Measurements from ENCODE around the gene KRT38.

Gene KRT38

DNA sequence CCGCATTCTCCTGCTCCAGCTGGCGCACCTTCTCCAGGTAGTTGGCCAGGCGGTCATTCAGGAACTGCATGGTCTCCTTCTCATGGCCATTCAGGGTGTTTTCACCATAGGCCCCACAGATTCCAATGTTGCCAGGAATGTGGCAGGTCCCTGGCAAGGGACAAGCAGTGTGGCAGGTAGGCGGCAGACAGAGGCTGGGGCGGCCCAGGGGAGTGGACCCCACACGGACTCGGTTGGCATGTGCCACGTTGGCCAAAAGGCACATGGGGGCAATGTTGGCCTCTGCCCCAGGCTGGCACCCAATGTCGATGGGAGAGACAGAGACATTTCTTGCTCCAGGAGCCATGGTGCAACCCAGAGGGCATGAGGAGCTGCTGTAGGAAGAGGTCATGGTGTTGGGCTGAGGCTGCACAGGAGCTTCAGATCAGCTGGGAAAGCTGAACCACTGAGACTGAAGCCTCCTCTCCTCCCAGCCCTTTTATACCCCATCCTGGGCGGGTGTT lies at the start of gene KRT38:
TSS of gene KRT38 (minus strand) at position 453 of the 503 bp plus-strand sequence. CDS start at position 391, 62 bp downstream.
- DNase-seq = no peak

DNA sequence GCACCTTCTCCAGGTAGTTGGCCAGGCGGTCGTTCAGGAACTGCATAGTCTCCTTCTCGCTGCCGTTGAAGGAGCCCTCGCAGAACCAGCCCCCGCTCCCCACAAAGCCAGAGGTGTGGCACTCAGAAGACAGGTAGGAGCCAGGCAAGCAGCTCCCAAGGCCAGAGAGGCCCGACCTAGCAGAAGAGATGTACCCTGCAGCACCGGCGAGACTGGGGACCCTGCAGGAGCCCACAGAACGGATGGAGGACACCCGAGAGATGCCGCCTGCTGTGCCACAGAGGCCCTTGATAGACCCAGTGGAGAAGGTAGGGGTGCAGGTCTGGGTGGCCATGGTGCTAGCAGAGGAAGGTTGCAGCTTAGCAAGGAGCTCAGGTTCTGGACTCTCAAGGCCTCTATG lies 48.7 kb upstream of the KRT38 start, which contains the start of gene KRT36:
TSS of gene KRT36 (minus strand) at position 380 of the 400 bp plus-strand sequence. CDS start at position 334, 46 bp downstream.
- no peak for DNase-seq

DNA sequence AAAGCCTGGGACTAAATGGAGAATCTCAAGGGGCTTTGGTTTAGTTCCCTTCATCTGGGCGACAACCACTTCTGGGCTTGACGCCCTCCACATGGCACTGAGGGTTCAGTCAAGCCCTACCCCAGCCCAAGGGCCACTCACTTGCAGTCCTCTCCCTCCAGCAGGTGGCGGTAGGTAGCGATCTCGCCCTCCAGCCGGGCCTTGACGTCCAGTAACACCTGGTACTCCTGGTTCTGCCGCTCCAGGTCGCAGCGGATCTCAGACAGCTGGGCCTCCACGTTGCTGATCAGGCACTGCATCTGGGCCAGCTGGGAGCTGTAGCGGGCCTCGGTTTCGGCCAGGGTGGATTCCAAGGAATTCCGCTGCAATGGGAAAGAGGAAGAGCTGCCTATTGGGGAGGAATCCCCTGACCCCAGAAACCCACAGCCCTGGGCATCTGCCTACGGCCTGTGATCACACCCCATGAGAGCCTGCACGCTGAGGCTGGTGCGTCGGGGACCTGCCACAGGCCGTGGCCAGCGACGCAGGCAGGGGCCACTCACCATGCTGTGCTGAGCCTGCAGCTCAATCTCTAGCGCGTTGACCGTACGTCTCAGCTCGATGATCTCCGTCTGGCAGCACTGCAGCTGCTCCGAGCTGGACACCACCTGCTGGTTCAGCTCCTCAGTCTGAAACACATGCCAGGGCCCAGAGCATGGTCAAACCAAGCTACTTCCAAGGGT lies 46.2 kb upstream of the KRT38 start:
- DNase-seq = peak; percentile 61

DNA sequence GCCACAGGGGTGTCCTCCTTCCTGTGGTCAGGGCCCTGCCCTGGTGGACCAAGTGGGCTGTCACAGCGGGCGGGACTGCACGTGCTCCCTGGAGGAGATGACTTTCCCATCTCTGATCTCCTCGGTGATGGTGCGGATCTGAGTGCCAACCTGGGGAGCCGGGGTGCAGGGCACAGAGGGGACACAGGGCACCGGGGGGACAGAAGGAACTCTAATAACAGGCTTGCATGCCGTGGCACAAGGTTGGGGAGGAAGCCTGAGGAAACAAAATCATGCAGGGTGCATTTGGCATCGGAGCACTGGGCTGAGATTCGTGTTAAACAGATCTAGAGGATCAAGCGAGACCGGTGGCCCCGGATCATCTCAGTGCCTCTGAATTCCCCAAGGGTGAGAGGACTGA lies 45.5 kb upstream of the KRT38 start:
- DNase-seq = no peak

DNA sequence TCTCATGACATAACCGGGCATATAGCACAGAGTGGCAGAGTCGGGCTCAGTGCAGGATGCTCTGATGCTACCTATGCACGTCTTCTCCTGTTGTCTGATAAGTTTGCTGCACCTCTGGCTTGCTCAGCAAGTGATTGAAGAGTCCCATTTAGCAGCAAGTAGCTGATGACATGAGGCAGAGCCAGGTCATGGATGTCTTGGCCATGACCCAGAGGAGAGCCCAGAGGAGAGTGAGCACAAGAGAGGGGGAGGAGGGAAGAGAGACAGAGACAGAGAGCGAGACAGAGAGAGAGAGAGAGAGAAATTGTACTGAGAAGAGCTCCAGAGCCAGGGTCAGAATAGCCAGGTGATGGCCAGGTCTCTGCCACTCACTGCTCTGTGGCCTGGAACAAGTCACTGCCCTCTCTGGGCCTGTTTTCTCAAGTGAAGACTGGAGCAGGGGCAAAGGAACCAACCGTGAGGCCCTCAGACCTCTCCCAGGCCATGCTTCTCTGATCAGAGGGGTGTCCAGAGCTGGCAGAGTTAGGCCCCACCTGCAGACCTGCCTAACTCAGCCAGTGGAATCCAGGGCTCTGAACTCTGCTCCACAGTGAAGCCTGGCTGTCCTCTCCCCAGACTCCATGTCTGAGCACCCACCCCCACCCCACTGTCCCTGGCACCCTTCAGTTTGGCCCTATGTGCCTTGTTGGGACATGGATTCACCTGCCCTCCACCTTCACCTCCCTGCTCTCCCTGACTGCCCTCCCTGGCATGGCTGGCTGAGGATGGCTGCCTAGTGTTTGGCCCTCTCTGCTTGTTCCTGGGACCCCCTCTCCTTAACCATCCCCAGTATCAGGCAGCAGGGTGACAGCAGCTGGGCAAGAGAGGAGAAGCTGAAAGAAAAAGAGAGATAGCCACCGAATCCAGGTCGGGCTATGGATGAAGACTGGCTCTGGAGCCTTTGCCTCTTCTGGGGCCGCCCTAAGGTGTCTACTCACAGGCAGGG lies 44.4 kb upstream of the KRT38 start:
- no peak for DNase-seq

DNA sequence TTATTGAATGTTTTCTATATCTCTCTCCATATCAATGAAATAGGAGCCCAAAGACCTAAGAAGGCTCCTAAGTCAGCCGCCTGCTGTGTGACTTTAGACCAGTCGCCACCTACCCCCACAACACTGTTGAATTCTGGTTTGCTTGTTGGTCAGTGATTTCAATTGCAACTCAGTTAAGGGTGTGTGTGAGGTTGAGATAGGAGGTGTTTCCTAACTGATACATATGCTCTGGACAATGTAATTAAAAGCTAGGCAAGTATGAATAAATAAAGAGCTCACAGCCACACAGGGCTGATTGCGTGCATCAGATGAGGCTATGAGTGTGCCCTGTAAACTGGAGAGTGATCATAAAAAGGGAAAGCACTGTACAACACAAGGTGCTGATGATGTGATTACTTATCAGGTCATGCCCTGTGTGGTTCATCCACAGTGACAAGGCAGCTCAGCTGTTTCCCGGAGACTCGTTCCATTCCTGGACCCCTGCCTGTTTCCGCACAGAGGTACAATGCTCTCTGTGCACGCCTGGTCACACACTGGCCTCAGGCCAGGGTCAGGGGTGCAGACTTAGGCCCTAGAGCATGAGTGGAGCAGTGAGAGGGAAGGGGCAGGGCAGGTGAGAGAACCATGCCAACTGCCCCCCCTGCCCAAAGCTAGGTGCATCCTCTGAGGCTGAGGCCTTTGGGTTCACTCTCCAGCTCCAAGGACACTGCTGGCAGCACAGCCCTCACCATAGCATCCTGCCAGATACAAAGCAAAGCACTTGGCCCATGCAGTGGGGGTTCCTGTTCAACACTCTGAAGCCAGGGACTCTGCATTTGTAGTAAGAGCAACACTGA lies 43.4 kb upstream of the KRT38 start:
- no peak for DNase-seq

DNA sequence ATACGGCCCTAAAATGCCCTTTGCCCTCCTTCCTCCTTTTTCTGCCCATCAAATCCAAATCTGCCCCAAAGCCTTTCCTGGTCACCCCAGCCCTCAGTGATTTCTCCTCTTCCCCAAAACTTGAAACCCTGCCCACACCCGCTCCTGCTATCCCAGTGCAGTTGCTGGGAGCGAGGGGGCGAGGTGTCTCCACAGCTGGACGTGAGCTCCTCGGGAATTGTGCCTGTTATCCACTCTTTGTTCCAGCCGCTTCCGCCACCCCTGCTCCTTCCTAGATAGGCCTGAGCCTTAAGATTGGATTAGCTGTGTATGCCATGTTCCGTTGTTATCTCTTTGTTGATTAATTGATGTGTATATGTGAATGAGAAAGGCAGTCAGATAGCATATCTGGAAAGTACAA lies 42.7 kb upstream of the KRT38 start:
- DNase-seq = no peak

DNA sequence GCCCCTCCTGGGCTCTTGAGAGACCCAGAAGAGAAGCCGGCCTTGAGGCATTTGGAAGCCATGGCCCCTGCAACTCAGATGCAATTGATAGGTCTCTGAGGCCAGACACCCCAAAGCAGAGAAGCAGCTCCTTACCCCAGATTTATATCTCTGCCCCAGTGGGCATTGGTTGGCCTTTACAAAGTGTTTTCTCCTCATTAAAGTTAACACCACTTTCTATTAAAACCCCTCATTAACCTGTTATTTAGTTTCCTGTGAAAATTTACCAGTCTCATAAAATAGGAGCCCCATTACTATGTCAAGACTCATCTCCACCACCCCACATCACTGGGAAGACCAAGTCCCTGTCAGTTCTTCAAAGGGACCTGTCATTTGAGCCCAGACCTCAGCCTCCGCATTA lies 40.3 kb upstream of the KRT38 start, which contains the start of gene KRT35:
TSS of gene KRT35 (minus strand) at position 116 of the 400 bp plus-strand sequence. CDS start at position 62, 54 bp downstream.
- DNase-seq = no peak

DNA sequence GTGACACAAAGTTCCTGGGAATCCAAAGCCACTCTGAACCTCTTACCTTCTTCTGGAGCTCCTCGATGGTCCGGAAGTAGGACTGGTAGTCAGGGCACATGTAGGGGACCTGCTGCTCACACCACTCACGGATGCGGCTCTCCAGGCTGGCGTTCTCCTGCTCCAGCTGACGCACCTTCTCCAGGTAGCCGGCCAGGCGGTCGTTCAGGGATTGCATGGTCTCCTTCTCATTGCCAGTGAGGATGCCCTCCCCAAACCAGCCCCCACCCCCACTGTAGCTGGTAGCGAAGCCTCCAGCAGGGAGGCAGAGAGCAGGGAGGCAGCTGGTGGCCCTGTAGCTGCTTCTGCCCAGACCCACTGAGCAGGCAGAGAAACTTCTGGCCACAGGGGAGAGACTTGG lies 39.8 kb upstream of the KRT38 start:
- DNase-seq = no peak

DNA sequence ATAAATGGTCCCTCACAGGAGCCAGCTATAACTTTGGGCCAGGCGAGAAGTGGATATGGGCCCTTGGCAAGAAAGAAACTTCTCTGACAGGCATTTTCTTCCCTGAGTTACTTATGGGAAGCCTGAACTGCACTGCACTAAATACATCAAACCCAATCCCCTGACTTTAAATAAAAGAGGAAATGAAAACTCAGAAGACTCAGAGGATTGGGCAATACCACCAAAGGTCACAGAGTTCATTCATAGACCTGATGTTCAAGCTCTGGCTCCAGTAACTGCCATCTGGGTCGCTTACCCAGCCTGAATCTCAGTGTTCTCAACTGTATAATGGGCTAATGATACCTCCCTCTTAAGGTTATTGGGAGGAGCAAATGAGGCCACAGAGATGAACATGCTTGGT lies 39.4 kb upstream of the KRT38 start:
- DNase-seq = no peak

DNA sequence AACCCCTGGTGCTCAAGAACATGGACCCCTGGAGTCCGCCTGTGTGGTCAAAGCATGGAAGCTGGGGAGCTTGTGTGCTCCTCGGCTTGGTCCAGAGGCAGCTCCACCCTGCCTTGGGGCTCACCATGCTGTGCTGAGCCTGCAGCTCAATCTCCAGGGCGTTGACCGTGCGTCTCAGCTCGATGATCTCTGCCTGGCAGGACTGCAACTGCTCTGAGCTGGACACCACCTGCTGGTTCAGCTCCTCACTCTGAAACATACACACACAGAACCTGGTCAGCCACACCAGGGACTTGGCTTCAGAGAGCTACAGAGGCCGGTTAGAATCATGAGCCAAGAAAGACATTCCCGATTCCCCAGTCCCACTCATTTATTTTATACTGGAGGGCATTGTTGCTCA lies 37.5 kb upstream of the KRT38 start:
- DNase-seq = no peak

DNA sequence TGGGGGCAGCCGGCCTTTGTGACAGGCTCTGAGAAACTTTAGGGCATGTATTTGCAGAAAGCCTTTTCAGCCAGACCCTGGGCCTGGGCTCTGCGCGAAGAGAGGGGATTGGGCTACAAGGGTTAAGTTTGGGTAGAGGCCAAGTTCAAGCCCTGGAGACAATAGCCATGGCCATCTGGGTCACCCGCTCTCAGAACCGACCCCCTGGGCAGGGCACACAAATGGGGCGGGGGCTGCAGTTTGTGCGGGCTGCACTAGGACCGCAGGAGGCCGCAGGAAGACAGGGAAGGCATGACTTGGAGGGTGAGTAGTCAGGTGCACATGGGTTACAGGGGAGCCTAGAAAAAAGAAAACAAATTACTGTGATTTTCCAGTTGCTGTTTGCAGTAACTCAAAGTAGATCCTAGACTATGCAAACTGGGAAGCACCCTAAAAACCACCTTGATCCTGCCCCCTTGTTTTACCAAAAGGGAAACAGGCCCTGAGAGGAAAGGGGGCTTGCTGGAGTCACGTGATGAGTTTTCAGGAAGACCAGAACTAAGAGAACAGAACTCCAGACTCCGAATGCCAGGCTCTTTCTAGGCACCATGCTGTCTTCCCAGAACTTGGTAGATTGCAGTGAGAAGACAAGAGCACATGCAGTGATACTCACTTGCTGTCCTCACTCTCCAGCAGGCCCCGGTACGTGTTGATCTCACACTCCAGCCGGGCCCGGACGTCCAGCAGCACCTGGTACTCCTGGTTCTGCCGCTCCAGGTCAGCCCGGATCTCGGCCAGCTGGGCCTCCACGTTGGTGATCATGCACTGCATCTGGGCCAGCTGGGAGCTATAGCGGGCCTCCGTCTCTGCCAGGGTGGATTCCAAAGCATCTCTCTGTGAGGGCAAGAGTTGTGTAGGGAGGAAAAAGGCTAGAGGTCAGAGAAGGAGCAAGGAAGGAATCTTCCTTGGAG lies 36.4 kb upstream of the KRT38 start:
- DNase-seq = no peak

DNA sequence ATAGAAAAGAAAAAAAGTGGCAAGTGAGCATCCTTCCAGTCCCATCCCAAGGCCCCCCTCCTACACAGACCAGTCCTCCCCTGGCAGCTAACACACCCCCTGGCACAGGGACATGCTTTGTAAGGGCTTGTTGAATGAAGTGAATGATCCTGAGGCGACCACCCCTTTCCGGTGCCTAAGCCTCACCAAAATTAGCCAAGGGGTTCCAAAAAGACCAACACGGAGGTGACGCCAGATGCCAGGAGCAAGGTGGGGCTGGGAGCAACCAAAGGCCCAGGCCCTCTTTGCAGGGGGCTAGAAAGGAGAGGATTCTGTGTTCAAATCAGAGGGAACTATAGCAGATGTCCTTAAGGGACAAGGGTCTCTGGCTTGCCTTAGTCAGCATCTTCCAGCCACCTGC lies 34.6 kb upstream of the KRT38 start:
- no peak for DNase-seq

DNA sequence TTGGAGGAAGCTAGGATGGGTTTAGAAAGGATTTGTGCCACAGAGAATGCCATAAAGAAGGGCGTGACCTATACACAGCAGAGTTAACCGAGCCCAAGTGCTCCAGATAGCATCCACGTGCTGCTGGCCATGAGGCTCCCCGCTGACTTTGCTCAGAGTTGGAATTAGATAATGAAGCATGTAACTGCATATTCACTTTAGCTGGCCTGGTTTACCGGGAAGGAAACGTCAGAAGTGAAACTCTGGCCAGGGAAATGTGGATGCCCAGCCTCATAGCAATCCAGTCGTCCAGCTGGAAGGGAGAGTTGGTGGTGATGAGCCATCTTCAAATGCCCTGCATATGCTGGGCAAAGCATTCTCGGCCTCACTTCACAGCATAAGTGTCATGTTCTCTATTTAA lies 34.1 kb upstream of the KRT38 start:
- no peak for DNase-seq

DNA sequence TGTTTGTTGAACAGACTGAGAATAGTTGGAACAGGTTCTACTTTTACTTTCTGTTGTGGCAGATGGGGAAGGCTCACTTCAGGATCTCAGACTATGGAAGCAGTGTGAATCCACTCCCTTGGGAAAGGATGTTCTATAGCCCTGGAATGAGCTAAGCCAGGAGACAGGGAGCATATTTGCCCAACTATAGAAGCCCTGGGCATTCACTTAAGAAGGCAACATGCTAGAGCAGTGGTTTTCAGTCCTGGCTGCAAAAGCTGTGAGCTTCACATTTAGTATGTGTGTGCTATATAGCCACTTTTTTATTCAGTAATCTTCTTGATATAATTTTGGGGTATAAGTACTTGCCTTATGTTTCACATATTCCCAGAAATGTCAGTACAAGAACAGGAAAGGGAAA lies 27.6 kb upstream of the KRT38 start:
- no peak for DNase-seq

DNA sequence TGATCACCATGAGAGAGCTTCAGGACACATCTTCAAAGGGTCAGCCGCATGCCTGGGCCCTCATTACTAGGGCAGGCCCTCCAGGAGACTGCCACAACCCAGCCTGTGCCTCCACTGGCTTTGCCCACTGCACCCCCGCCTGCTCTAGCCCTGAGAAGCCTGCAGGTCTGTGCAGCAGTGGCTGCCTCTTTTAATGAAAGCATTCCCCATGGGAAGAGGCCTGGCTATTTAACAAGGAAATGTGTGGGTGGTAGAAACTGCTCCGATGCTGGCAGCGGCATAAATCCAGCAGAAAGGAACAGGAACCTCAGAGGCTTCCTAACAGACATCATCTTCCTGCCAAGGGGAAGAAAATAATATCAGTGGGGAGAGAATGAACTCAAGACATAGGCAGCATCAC lies 26.8 kb upstream of the KRT38 start:
- no peak for DNase-seq

DNA sequence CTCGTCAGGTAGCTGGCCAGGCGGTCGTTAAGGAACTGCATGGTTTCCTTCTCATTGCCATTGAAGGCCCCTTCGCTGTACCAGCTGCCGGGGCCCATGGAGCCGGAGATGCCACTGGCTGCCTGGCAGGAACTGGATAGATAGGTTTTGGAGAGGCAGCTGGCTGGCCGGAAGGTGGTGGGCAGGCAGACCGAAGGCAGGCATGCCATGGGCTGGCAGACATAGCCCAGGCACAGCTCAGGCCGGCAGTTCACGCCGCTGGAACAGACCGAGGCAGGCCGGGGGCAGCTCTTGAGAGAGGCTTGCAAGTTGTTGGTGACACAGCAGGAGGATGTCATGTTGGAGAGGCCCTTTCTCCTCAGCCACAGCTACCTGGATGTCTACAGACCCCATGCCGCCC lies 26.2 kb upstream of the KRT38 start, which contains the start of gene KRT32:
TSS of gene KRT32 (minus strand) at position 399 of the 400 bp plus-strand sequence. CDS start at position 338, 61 bp downstream.
- DNase-seq = no peak

DNA sequence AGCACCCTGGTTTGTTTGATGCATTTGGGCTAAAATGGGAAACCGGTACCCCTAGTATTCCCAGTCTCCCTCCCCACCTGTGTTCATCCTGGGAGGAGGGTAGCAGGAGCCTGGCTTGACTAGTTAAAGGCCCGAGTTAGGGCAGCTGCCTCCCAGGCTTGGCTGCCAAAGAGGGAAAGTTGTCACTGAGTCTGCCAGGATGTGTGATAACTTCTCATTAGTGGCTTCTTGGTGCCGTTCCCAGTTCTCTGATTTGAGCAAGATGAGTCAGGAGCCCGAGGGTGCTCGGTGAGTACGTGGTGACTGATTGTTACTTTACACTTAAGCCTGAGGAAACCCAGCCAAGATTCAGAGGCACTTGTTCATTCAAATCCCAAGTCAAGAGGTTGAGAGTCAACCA lies 23.9 kb upstream of the KRT38 start:
- DNase-seq = no peak

DNA sequence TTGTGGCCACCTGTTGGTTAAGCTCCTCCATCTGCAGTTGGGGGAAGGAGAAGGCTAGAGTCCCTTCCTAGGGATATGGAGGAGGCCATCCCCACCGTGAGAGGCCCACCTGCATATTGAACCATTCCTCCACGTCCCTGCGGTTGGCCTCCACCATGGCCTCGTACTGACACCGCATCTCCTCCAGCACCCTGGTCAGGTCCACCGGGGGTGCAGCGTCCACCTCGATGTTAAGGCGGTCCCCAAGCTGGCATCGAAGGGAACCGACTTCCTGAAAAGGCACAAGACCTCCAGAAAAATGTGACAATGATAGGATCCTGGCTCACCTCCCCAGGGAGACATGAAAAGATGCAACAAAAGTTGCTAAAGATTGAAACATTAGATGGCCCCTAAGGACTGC lies 23.4 kb upstream of the KRT38 start:
- no peak for DNase-seq

DNA sequence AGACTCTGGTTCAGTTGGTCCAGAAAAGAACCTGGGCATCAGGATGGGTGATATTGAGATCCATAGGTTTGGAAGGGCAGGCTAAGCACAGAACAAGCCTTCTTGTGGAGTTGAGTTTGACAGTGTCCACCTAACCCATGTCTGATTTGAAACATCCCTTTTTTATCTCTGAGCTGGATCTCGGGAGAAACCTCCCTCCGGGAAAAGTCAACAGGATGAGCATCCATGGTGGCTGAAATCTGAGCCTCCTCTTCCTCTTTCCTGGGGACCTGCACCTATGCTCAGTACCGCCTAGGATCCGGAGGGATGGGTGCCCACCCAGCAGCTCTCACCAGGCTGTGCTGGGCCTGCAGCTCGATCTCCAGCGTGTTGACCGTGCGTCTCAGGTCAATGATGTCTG lies 23.0 kb upstream of the KRT38 start:
- no peak for DNase-seq

DNA sequence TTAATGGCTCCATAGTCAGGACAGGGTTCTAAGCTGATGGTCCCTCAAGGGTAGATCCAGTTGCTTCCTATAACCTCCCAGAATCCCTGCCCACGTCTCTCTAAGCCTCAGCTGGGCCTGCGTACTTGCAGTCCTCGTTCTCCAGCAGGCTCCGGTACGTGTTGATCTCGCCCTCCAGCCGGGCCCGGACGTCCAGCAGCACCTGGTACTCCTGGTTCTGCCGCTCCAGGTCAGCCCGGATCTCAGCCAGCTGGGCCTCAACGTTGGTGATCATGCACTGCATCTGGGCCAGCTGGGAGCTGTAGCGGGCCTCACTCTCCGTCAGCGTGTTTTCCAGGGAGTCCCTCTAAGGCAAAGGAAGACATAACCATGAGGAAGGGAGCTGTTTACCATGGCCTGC lies 21.9 kb upstream of the KRT38 start:
- DNase-seq = no peak
